HFF-Myc (cell line): ENCODE results near the gene UQCR11.
"Not testable (repeated sequence)": the region's sequence is repeated elsewhere in the genome, so short reads cannot be mapped to it uniquely, and the experiment has no call there.

Source experiments
- DNase-seq: peaks from one replicate; pipeline ENCODE4 v3.0.0-alpha.2; 2011; ENCODE audit warnings: low read depth; ENCODE audit errors: extremely low read depth
- H3K4me3 ChIP-seq: replicated peaks from 2 replicates; pipeline ENCODE4 v1.5.1; 2011; ENCODE audit warnings: low read depth, mild to moderate bottlenecking, control low read depth, low read length
- TF ChIP-seq, protein P1 (sequence below): IDR thresholded peaks from 2 replicates; pipeline ENCODE4 v1.5.1; 2012; ENCODE audit warnings: mild to moderate bottlenecking, low read depth, low read length, control low read depth; ENCODE audit errors: missing control alignments

UQCR11 gene

DNA sequence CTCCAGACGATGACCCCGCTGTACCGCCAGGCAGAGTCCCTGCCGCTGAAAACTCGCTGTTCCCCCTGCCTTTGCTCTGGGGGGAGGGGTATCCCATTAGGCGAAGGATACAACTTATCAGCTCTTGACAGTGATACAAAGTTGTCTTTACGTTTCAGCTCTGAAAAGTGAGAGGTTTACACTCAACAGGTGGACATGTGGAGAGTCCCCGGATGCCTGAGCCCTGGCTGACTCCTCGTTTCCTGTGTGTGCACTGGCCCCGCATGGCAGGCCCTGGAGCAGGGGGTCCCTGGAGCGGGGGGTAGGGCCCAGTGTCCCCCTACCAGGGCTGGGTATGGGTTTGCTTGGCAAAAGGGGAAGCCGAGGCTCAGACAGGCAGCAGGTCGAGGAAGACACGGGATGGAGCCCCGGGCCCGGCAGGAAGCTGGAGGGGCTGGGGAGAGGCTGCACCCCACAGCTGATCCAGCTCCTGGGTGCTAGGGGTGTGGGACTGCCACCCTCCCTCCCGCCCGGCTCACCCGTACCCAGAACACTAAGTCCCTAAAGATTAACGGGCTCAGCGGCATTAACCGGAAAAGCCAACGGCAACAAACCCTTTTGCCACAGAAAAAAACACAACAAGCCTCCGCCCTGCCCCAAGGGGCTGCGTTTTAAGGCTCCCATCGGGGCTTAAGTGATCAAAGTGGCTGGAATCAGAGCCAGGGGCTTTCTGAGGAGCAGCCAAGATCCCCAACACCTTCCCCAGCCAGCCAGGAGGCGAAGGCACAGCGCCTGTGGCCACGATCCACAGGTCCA is 41.6 kb upstream of the UQCR11 start:
- TF ChIP-seq, protein P1, sequence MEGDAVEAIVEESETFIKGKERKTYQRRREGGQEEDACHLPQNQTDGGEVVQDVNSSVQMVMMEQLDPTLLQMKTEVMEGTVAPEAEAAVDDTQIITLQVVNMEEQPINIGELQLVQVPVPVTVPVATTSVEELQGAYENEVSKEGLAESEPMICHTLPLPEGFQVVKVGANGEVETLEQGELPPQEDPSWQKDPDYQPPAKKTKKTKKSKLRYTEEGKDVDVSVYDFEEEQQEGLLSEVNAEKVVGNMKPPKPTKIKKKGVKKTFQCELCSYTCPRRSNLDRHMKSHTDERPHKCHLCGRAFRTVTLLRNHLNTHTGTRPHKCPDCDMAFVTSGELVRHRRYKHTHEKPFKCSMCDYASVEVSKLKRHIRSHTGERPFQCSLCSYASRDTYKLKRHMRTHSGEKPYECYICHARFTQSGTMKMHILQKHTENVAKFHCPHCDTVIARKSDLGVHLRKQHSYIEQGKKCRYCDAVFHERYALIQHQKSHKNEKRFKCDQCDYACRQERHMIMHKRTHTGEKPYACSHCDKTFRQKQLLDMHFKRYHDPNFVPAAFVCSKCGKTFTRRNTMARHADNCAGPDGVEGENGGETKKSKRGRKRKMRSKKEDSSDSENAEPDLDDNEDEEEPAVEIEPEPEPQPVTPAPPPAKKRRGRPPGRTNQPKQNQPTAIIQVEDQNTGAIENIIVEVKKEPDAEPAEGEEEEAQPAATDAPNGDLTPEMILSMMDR, result no peak
- no peak overlapping the region for H3K4me3 ChIP-seq
- DNase-seq, result no peak

DNA sequence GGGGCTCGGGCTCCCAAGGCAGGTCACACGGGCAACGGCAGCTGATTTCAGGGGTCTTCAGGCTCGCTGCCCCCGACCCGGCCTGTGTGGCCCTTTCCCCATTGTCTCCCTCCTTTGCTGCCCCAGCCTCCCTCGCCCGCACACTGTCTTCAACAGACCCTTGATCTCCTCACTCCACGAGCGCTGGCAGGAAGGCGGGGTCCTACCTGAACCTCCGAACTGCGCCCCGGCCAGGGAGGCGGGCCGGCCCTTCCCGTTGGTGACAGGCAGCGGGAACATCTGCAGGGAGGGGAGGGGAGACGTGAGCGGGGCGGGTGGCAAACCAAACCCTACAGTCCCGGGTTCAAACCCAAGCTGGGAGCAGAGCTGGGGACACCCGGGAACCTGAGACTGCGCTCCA is 40.9 kb upstream of the UQCR11 start:
- TF ChIP-seq, protein P1, result no peak
- DNase-seq, result no peak

DNA sequence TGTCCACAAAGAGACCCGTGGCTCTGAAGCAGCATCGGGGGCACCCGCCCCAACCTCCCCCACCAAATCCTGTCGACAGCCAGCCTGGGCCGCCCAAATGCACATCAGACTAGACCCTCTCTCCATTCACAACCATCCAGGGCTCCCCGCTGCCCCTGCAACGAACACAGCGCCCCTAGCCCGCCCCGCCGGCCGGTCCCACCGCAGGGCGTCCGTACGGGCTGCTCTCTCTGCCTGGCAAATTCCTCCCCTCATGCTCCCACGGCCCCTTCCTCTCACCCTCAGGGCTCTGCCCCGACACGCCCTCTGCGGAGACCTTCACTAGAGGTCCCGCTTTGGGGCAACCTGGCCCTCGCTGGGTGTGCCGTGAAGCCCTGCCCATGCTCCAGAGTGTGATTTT is 40.0 kb upstream of the UQCR11 start:
- TF ChIP-seq, protein P1, result no peak
- H3K4me3 ChIP-seq, result no peak overlapping the region
- DNase-seq, result no peak

More for the DNA sequence above, 40.9 kb upstream of the UQCR11 start:
- no peak overlapping the region for H3K4me3 ChIP-seq

DNA sequence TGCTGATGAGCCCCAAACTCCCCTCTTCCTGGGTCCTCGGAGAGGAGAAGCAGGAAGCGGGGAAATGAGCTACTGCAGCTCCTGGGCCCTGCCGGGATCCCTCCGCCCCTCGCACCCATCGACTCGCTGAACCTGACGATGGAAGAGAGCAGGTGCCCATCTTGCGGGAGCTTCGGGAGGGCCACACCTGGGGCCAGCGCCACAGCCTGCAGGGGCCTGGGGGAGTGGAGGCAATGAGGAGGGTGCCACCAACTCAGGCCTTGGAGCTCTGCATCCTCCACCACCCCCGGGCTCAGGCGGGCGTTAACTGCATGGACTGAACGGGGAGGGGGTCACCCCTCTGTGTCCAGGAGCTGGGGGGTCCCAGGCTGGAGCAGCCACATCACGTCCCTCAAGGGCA is 38.8 kb upstream of the UQCR11 start:
- TF ChIP-seq, protein P1, result no peak
- DNase-seq, result no peak
- no peak overlapping the region for H3K4me3 ChIP-seq

DNA sequence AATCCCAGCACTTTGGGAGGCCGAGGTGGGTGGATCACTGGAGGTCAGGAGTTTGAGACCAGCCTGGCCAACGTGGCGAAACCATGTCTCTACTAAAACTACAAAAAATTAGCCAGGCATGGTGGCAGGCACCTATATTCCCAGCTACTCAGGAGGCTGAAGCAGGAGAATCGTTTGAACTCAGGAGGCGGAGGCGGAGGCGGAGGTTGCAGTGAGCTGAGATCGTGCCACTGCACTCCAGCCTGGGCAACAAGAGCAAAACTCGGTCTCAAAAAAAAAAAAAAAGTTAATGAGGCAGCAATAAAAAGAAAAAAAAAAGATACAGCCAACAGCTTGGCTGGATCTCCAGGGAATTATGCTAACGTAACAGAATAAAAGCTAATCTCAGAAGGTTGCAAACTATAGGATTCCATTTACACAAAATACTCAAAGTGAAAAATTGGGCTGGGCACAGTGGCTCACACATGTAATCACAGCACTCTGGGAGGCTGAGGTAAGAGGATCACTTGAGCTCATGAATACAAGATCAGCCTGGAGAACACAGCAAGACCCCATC is 35.7 kb upstream of the UQCR11 start:
- not testable (repeated sequence) for DNase-seq, H3K4me3 ChIP-seq

DNA sequence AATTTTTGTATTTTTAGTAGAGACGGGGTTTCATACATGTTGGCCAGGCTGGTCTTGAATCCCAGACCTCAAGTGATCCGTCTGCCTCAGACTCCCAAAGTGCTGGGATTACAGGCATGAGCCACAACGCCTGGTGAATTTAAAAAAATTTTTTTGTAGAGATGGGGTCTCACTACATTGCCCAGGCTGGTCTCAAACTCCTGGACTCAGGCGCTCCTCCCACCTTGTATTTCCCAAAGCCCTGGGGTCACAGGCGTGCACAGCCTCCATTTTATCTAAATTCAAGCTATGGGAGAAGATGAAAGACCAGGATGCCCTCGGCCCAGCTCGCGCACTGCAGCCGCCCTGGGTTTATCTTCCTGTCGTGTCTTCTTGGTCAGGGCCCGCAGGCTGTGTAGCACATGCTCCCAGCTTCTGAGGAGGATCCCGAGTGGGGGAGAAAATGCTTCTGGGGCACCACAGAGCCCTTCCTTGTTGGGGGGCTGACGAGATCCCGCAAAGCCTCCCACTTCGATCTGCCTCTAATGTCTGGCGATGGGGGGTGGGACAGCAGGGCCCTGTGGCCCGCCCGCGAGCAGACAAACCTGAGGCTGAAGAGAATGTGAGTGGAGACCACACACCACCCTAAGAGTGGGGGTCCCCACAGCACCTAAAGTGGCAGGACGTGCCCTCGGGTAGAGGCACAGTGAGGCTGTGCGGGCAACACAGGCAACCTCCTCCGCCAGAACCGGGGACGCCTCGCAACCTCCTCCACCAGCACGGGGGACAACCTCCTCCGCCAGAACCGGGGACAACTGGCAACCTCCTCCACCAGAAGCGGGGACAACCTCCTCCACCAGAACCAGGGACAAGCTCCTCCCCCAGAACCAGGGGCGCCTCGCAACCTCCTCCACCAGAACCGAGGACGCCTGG is 31.3 kb upstream of the UQCR11 start:
- TF ChIP-seq, protein P1, result no peak
- DNase-seq, result no peak
- no peak overlapping the region for H3K4me3 ChIP-seq

DNA sequence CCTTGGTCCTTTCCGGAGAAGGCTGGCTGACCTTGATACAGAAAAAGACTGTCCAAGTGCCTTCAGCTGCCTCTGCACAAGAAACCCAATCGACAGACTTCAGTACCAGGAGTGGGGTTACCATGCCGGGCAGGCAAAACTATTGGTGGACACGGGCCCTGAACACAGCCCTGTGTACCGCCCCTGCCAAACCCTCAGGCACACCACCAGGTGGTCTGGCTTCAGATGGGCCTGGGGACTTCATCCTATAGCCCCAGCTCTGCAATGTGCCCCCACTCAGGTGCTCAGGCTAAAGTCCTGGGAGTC is 29.6 kb upstream of the UQCR11 start:
- no peak overlapping the region for H3K4me3 ChIP-seq
- TF ChIP-seq, protein P1, result no peak
- DNase-seq, result no peak
